ENCODE data around the gene ASPN.
A peak's percentile ranks its signal among the peaks of the same experiment; 100 is the strongest.

ASPN gene

GRCh38 chr9:92507496-92507895 lies 25.2 kb upstream of the ASPN start (continued):
- TF ChIP-seq ZNF610 (tag by site-specific recombination; IDR thresholded peaks at IDR 0.05; ENCODE audit: borderline replicate concordance) (no peak), ZNF2 (tag by site-specific recombination; IDR thresholded peaks at IDR 0.05) (no peak), ZNF571 (tag by site-specific recombination; IDR thresholded peaks at IDR 0.05) (no peak), ZNF391 (tag by site-specific recombination; IDR thresholded peaks at IDR 0.05; ENCODE audit: borderline replicate concordance, low read depth) (no peak), ZNF639 (tag by site-specific recombination; IDR thresholded peaks at IDR 0.05) (no peak), ZNF548 (tag by site-specific recombination; IDR thresholded peaks at IDR 0.05) (no peak), ZSCAN23 (tag by site-specific recombination; IDR thresholded peaks at IDR 0.05) (no peak), ZBTB7A (tag by site-specific recombination; IDR thresholded peaks at IDR 0.05; ENCODE audit: low read depth) (no peak)
- TF ChIP-seq, protein P1, sequence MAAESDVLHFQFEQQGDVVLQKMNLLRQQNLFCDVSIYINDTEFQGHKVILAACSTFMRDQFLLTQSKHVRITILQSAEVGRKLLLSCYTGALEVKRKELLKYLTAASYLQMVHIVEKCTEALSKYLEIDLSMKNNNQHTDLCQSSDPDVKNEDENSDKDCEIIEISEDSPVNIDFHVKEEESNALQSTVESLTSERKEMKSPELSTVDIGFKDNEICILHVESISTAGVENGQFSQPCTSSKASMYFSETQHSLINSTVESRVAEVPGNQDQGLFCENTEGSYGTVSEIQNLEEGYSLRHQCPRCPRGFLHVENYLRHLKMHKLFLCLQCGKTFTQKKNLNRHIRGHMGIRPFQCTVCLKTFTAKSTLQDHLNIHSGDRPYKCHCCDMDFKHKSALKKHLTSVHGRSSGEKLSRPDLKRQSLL (tag by site-specific recombination; IDR thresholded peaks at IDR 0.05): no peak

- TF ChIP-seq ZSCAN18 (tag by site-specific recombination; IDR thresholded peaks at IDR 0.05) (no peak), ZSCAN30 (tag by site-specific recombination; IDR thresholded peaks at IDR 0.05) (no peak), ZNF37A (tag by site-specific recombination; IDR thresholded peaks at IDR 0.05) (no peak), ZNF785 (tag by site-specific recombination; IDR thresholded peaks at IDR 0.05) (no peak), ZFHX2 (tag by site-specific recombination; conservative IDR thresholded peaks at IDR 0.05) (no peak), ZNF112 (tag by site-specific recombination; IDR thresholded peaks at IDR 0.05) (no peak)
- TF ChIP-seq, protein P2, sequence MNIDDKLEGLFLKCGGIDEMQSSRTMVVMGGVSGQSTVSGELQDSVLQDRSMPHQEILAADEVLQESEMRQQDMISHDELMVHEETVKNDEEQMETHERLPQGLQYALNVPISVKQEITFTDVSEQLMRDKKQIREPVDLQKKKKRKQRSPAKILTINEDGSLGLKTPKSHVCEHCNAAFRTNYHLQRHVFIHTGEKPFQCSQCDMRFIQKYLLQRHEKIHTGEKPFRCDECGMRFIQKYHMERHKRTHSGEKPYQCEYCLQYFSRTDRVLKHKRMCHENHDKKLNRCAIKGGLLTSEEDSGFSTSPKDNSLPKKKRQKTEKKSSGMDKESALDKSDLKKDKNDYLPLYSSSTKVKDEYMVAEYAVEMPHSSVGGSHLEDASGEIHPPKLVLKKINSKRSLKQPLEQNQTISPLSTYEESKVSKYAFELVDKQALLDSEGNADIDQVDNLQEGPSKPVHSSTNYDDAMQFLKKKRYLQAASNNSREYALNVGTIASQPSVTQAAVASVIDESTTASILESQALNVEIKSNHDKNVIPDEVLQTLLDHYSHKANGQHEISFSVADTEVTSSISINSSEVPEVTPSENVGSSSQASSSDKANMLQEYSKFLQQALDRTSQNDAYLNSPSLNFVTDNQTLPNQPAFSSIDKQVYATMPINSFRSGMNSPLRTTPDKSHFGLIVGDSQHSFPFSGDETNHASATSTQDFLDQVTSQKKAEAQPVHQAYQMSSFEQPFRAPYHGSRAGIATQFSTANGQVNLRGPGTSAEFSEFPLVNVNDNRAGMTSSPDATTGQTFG (tag by site-specific recombination; IDR thresholded peaks at IDR 0.05; ENCODE audit: borderline replicate concordance): no peak
- Histone ChIP-seq H3K27ac (ENCODE audit: extremely low read depth, low read depth, low read length) (no peak overlapping the region), H3K4me3 (ENCODE audit: low read depth, low read length) (no peak overlapping the region), H3K36me3 (ENCODE audit: control insufficient read depth in 2 of 2, insufficient read depth in 1 of 2, low read length in 2 of 2) (no peaks in the 10 kb centered on the region), H3K4me1 (ENCODE audit: control insufficient read depth, insufficient read depth, low read length) (no peaks in the 10 kb centered on the region), H3K9me3 (ENCODE audit: control insufficient read depth, insufficient read depth, low read depth, low read length) (no peaks in the 10 kb centered on the region)
- CTCF ChIA-PET: interaction anchor here (0.9 kb wide), 1 partner anchor 11 kb away, joined by 3 read pairs; no protein-coding TSS in a partner anchor
- POLR2A ChIA-PET: no interaction called here
Measured at GRCh38 chr9:92507005-92507404, 24.7 kb upstream of the ASPN start.

DNA sequence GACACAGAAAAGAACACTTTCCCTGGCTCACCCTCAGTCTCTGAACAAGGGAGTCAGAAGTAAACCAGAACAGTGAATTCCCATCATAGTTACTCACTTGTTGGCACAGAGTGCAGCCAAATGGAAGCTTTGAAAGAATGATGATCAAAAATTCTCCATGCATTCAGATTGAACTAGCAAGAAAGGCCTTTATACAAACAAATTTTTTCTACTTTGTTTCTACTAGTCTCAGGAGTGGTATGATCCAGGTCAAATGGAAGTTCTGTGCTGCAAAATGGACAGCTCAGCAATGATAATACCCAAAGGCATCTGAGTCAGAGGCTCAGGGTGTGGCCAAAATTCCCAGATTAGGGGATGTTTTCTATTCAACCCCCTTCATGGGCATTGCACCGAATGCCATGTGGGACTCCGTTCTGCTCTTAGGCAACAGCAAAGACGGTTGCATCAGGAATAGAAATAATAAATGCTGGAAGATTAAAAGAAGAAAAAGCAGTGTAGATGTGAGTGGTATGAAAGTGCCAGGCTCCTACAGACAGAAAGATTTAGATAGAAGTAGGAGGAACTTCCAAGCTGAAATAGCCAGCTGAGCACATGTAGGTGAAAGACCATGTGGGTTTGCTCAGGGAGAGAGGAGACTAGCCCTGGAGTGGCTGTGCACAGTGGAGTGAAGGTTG lies 24.0 kb upstream of the ASPN start:
- Histone ChIP-seq H3K4me1 (ENCODE audit: control insufficient read depth, insufficient read depth, low read length) (no peaks in the 10 kb centered on the region), H3K27ac (ENCODE audit: extremely low read depth, low read depth, low read length) (no peak overlapping the region)
- POLR2A ChIA-PET: no interaction called here
- TF ChIP-seq, protein P2 (tag by site-specific recombination; IDR thresholded peaks at IDR 0.05; ENCODE audit: borderline replicate concordance): no peak
- TF ChIP-seq PRDM10 (tag by site-specific recombination; IDR thresholded peaks at IDR 0.05) (peak; percentile 44), ZNF654 (tag by site-specific recombination; IDR thresholded peaks at IDR 0.05; ENCODE audit: low read depth) (no peak), MZF1 (tag by site-specific recombination; IDR thresholded peaks at IDR 0.05; ENCODE audit: borderline replicate concordance) (no peak)

More for the DNA sequence above, 24.0 kb upstream of the ASPN start:
- H3K9me3 ChIP-seq (ENCODE audit: control insufficient read depth, insufficient read depth, low read depth, low read length): no peaks in the 10 kb centered on the region
- CTCF ChIA-PET: interaction anchor here (0.6 to 0.7 kb wide), 2 partner anchors 53 to 142 kb away, joined by 3 to 5 read pairs; no protein-coding TSS in a partner anchor
- no peak overlapping the region for H3K4me3 ChIP-seq (ENCODE audit: low read depth, low read length)
- no peaks in the 10 kb centered on the region for H3K36me3 ChIP-seq (ENCODE audit: control insufficient read depth in 2 of 2, insufficient read depth in 1 of 2, low read length in 2 of 2)
